ENCODE results near the gene CNTN4. TPM values are rescaled to one million over a fixed set of nuclear protein-coding genes. Genes with fewer than 3 reads are reported as not detected.
A peak's percentile ranks its signal among the peaks of the same experiment; 100 is the strongest.

The CNTN4 gene
- total and polyA plus RNA-seq, 3 experiments from 2014 or later: not detected

DNA sequence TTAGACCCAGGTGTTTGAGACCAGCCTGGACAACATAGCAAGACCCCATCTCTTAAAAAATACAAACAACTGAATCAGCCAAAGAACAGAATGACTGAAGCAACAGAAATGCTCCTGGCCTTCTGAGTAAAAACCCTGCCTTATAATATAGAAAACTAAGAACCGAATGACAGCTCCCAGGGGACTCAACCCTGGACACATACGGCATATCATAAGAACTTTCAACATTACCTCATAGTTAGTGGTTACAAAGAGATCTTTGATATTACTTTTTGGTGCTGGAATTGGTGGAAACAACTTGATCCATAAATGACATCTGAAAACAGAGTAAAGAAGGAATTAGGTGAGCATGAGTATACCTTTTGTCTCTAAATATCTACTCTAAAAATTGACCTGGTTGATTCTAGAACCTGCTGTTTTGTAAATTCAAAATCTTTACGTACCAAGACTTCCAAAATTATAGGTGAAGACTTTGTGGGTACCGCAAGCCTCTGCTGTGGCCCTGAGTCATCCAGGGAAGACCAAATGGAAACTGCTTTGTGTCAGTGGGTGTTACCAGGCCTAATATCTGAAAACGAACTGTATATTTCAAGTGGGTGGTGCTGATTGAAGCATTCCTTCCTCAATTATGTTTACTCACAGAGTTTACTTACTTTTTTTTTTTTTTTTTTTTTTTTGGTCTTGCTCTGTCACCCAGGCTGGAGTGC lies 976.0 kb downstream of the CNTN4 start:
- H3K27ac Mint-ChIP-seq: no peak overlapping the region
- ChIA-PET CTCF (no interaction called here), POLR2A (no interaction called here)
- Histone ChIP-seq H3K4me1 (ENCODE audit: insufficient read depth, low read length) (no peaks in the 10 kb centered on the region), H3K9me3 (ENCODE audit: low read length) (no peaks in the 10 kb centered on the region), H3K4me3 (ENCODE audit: low read length) (no peak overlapping the region), H3K27me3 (ENCODE audit: insufficient read depth, low read length, poor library complexity, severe bottlenecking) (no peaks in the 10 kb centered on the region), H3K27ac (ENCODE audit: low read depth, low read length) (no peak overlapping the region), H3K36me3 (ENCODE audit: insufficient read depth, low read length) (no peaks in the 10 kb centered on the region)
- H3K4me1 Mint-ChIP-seq: no peaks in the 10 kb centered on the region
- no peaks in the 10 kb centered on the region for H3K9me3 Mint-ChIP-seq
- peaks cover 3 to 7% of the 10 kb centered on the region in 2 donors for H3K27me3 Mint-ChIP-seq
- H3K4me3 Mint-ChIP-seq: no peak overlapping the region
- no peaks in the 10 kb centered on the region for H3K36me3 Mint-ChIP-seq
- no peak for DNase-seq

DNA sequence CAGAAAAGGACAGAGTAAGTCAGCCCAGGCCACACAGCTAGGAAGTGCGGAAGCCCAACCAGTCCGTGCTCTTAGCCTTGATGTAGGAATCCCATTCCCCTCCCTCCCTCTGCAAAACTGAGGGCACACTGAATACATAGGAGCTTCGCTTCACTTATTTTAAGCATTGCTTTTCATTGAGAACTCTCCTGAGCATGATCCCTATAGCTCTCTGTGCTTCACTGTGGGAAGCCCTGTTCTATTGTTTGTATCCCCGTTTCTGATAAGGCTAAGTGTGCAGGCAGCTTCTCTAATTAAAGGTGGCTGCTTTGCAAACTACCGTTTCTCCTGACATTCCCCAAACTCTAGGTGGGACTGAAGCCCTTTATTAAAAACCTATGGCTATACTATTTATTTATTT lies 981.6 kb downstream of the CNTN4 start:
- Mint-ChIP-seq H3K9me3 (no peaks in the 10 kb centered on the region), H3K4me1 (no peaks in the 10 kb centered on the region), H3K27ac (peak overlapping the region in 1 of 8 donors; percentile 24), H3K27me3 (peaks cover 3 to 13% of the 10 kb centered on the region in 2 donors), H3K4me3 (no peak overlapping the region), H3K36me3 (no peaks in the 10 kb centered on the region)
- no peak overlapping the region for H3K4me3 ChIP-seq (ENCODE audit: low read length)
- DNase-seq: no peak
- no peak overlapping the region for H3K27ac ChIP-seq (ENCODE audit: low read depth, low read length)
- no peaks in the 10 kb centered on the region for H3K9me3 ChIP-seq (ENCODE audit: low read length)
- H3K36me3 ChIP-seq (ENCODE audit: insufficient read depth, low read length): no peaks in the 10 kb centered on the region
- ChIA-PET CTCF (no interaction called here), POLR2A (no interaction called here)
- H3K4me1 ChIP-seq (ENCODE audit: insufficient read depth, low read length): no peaks in the 10 kb centered on the region
- H3K27me3 ChIP-seq (ENCODE audit: insufficient read depth, low read length, poor library complexity, severe bottlenecking): no peaks in the 10 kb centered on the region

DNA sequence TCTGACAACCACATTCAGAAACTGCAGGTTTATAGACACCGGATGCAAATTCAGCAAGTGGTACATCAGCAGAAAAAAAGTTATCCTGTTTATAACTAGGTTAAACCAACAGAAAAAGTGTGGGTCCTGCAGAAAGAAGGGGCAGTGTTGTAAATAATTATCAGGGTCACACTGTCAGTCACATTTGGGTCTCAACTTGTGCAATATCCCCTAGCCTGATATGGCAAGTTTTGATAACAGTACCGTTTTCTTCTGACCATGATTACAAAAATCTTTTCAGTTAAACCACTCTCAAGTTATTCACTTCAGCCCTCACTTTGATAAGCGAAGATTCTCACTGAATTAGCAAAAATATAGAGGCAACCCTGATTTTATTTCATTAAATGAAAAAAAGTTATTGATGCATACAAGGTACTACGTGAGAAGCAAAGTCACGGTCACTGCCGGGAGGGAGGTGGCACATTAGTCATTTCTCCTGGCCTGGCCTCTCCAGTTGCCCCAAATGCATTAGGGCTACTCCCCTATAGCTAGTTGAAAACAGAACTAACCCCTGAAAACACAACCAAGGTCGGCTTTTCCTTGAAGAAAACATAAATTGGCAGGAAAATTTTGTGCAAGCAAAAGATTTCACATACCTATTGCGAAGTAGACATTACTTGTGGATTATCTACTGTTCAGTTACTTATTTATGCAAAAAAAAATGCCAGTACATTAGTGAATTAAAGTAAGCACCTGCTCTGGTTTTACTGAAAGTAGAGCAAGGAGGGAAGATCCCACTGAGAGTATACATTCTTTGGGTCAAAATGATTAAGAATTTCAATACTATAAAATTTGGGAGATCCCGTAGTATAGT lies 982.9 kb downstream of the CNTN4 start:
- ChIA-PET CTCF (no interaction called here), POLR2A (no interaction called here)
- Mint-ChIP-seq H3K9me3 (no peaks in the 10 kb centered on the region), H3K27ac (no peak overlapping the region), H3K36me3 (no peaks in the 10 kb centered on the region), H3K27me3 (peaks cover 3 to 13% of the 10 kb centered on the region in 2 donors), H3K4me1 (no peaks in the 10 kb centered on the region), H3K4me3 (no peak overlapping the region)
- no peak for DNase-seq
- Histone ChIP-seq H3K4me1 (ENCODE audit: insufficient read depth, low read length) (no peaks in the 10 kb centered on the region), H3K9me3 (ENCODE audit: low read length) (no peaks in the 10 kb centered on the region), H3K36me3 (ENCODE audit: insufficient read depth, low read length) (no peaks in the 10 kb centered on the region), H3K4me3 (ENCODE audit: low read length) (no peak overlapping the region), H3K27me3 (ENCODE audit: insufficient read depth, low read length, poor library complexity, severe bottlenecking) (no peaks in the 10 kb centered on the region), H3K27ac (ENCODE audit: low read depth, low read length) (no peak overlapping the region)

DNA sequence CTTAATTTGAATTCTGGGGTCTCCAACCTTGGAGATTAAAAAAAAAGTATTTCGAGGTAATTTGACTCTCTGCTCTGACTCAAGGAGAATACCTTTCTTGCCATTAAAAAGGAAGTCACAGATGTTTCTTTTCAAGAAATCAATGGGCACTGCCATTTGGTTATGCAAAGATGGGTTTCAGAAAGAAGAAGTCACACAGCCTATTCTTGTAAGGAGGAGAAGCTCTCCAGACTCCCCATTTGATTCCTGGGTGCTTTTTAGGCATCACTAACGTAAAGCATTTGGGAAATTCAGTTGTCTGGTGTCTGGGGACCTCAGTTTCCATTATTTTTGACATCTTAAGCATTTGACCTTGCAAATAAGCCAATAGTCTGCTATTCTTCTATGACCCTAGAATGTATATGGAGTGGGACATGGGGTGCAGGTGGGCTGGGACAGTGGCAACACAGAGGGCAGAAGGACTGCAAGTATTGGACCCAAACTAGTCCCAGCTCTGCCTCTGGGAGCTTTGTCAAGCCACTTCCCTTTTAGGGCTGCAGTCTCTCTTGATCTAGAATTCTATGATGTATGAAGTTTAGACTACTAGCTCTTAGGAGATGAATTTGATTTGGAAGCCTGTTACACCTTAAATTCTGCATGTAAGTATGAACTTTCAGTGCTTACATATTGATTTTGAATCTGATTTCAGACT lies 983.7 kb downstream of the CNTN4 start:
- no peaks in the 10 kb centered on the region for H3K27me3 ChIP-seq (ENCODE audit: insufficient read depth, low read length, poor library complexity, severe bottlenecking)
- POLR2A ChIA-PET: no interaction called here
- Mint-ChIP-seq H3K36me3 (no peaks in the 10 kb centered on the region), H3K9me3 (no peaks in the 10 kb centered on the region), H3K27me3 (peaks cover 3 to 13% of the 10 kb centered on the region in 2 donors), H3K4me1 (no peaks in the 10 kb centered on the region), H3K27ac (peak overlapping the region in 1 of 8 donors; percentile 42), H3K4me3 (no peak overlapping the region)
- H3K36me3 ChIP-seq (ENCODE audit: insufficient read depth, low read length): no peaks in the 10 kb centered on the region
- no peak overlapping the region for H3K27ac ChIP-seq (ENCODE audit: low read depth, low read length)
- no peak overlapping the region for H3K4me3 ChIP-seq (ENCODE audit: low read length)
- H3K9me3 ChIP-seq (ENCODE audit: low read length): no peaks in the 10 kb centered on the region
- no peaks in the 10 kb centered on the region for H3K4me1 ChIP-seq (ENCODE audit: insufficient read depth, low read length)
- CTCF ChIA-PET: no interaction called here
- DNase-seq: no peak

DNA sequence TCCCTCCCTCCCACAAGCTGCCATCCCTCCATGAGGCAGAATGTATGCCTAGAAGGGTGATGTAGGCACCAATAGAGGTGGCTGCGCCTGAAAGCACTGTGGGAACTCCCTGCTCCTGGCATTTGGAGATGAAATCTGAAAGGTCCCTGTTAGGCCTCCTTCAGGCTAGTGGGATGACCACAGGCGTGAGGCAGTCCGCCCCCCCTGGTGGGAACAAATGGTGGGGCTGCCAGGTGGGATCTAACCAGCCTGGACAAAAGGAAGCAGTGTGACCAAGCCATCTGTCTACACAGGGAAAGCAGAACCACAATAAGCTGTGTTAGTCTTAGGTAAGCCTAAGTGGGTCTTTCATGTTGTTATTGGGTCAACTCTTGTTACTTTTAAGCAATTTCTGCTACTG lies 986.2 kb downstream of the CNTN4 start:
- H3K4me1 ChIP-seq (ENCODE audit: insufficient read depth, low read length): no peaks in the 10 kb centered on the region
- no peaks in the 10 kb centered on the region for H3K9me3 Mint-ChIP-seq

DNA sequence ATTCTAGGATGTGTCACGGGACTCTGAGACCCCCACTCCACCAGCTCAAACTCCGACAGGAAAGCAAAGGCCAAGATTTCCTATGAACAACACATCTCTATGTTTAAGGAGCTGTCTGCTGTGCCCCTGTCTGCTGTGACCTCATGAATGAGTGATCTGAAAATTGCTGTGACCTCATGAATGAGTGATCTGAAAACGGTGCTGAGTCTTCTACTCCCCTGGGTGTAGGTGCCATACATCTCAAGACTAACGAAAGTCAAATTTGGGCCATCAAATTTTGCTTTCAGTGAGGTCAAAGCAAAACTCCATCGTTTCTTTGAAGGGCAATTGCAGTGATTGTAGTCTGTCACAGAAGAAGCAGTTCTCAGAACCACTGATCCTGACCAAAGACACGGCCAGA lies 987.1 kb downstream of the CNTN4 start:
- H3K9me3 Mint-ChIP-seq: no peaks in the 10 kb centered on the region
- POLR2A ChIA-PET: no interaction called here
- CTCF ChIA-PET: no interaction called here
- DNase-seq: no peak
- no peak overlapping the region for H3K4me3 Mint-ChIP-seq
- Histone ChIP-seq H3K9me3 (ENCODE audit: low read length) (no peaks in the 10 kb centered on the region), H3K36me3 (ENCODE audit: insufficient read depth, low read length) (no peaks in the 10 kb centered on the region), H3K27me3 (ENCODE audit: insufficient read depth, low read length, poor library complexity, severe bottlenecking) (no peaks in the 10 kb centered on the region), H3K27ac (ENCODE audit: low read depth, low read length) (no peak overlapping the region), H3K4me3 (ENCODE audit: low read length) (no peak overlapping the region), H3K4me1 (ENCODE audit: insufficient read depth, low read length) (no peaks in the 10 kb centered on the region)
- no peaks in the 10 kb centered on the region for H3K4me1 Mint-ChIP-seq
- H3K27me3 Mint-ChIP-seq: peaks cover 0 to 6% of the 10 kb centered on the region in 2 donors
- H3K36me3 Mint-ChIP-seq: no peaks in the 10 kb centered on the region
- peak overlapping the region in 1 of 8 donors; percentile 11 for H3K27ac Mint-ChIP-seq

More for the DNA sequence above, 986.2 kb downstream of the CNTN4 start:
- no peak overlapping the region for H3K4me3 Mint-ChIP-seq
- no peak overlapping the region for H3K27ac Mint-ChIP-seq
- CTCF ChIA-PET: no interaction called here
- no peak overlapping the region for H3K27ac ChIP-seq (ENCODE audit: low read depth, low read length)
- H3K27me3 Mint-ChIP-seq: peaks cover 1 to 6% of the 10 kb centered on the region in 2 donors
- POLR2A ChIA-PET: no interaction called here
- no peaks in the 10 kb centered on the region for H3K27me3 ChIP-seq (ENCODE audit: insufficient read depth, low read length, poor library complexity, severe bottlenecking)
- H3K4me1 Mint-ChIP-seq: no peaks in the 10 kb centered on the region
- no peak overlapping the region for H3K4me3 ChIP-seq (ENCODE audit: low read length)
- no peaks in the 10 kb centered on the region for H3K36me3 ChIP-seq (ENCODE audit: insufficient read depth, low read length)
- no peaks in the 10 kb centered on the region for H3K36me3 Mint-ChIP-seq
- no peak for DNase-seq
- no peaks in the 10 kb centered on the region for H3K9me3 ChIP-seq (ENCODE audit: low read length)

DNA sequence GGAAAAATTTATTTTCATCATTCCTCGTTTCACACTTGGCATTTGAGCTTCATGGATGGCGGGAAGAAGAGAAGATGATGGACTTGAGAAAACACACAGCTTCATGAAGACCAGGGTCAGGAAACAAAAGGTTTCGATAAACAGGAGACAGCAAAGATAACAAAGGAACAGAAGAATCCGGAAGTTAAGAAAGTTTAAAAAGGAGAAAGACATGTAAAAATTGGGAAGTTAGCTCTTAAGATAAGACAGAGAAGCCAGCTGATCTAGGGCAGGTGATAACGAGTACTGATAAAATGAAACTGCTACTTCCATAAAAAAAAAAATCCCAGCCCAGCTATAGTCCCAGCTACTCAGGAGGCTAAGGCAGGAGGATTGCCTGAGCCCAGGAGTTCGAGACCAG lies 987.6 kb downstream of the CNTN4 start:
- peaks cover 0 to 6% of the 10 kb centered on the region in 2 donors for H3K27me3 Mint-ChIP-seq
- POLR2A ChIA-PET: no interaction called here

DNA sequence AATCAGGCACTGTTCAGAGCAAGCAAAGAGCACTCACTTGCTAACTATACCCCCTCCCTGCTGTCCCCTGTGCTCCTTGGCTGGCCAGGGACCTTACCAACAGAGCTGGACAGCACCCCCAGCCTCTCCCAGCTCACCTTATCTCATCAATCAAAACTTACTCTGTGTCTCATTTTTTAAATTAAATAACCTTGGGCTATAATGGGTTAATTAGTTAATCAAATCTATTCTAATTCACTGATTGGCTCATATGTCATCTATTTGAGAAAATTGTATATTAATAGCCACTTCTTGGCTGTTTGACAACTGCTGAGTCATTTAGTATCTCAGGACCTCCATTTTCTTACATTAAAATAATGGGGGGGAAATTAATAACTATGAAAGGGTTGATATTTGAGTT lies 988.6 kb downstream of the CNTN4 start:
- Mint-ChIP-seq H3K9me3 (no peaks in the 10 kb centered on the region), H3K27ac (no peak overlapping the region), H3K36me3 (no peaks in the 10 kb centered on the region), H3K27me3 (peaks cover 0 to 6% of the 10 kb centered on the region in 2 donors), H3K4me1 (no peaks in the 10 kb centered on the region), H3K4me3 (no peak overlapping the region)
- Histone ChIP-seq H3K27ac (ENCODE audit: low read depth, low read length) (no peak overlapping the region), H3K36me3 (ENCODE audit: insufficient read depth, low read length) (no peaks in the 10 kb centered on the region), H3K4me3 (ENCODE audit: low read length) (no peak overlapping the region), H3K9me3 (ENCODE audit: low read length) (no peaks in the 10 kb centered on the region), H3K27me3 (ENCODE audit: insufficient read depth, low read length, poor library complexity, severe bottlenecking) (no peaks in the 10 kb centered on the region), H3K4me1 (ENCODE audit: insufficient read depth, low read length) (no peaks in the 10 kb centered on the region)
- ChIA-PET CTCF (no interaction called here), POLR2A (interaction anchor here (0.6 kb wide), 1 partner anchor 10 kb away, joined by 3 read pairs; no protein-coding TSS in a partner anchor)
- no peak for DNase-seq

More for the DNA sequence above, 987.6 kb downstream of the CNTN4 start:
- CTCF ChIA-PET: no interaction called here
- Histone ChIP-seq H3K4me1 (ENCODE audit: insufficient read depth, low read length) (no peaks in the 10 kb centered on the region), H3K27me3 (ENCODE audit: insufficient read depth, low read length, poor library complexity, severe bottlenecking) (no peaks in the 10 kb centered on the region), H3K4me3 (ENCODE audit: low read length) (no peak overlapping the region), H3K9me3 (ENCODE audit: low read length) (no peaks in the 10 kb centered on the region), H3K36me3 (ENCODE audit: insufficient read depth, low read length) (no peaks in the 10 kb centered on the region), H3K27ac (ENCODE audit: low read depth, low read length) (no peak overlapping the region)
- Mint-ChIP-seq H3K27ac (no peak overlapping the region), H3K4me1 (no peaks in the 10 kb centered on the region), H3K4me3 (no peak overlapping the region), H3K36me3 (no peaks in the 10 kb centered on the region), H3K9me3 (no peaks in the 10 kb centered on the region)
- DNase-seq: no peak

All from CD8-positive, alpha-beta memory T cell (primary cell).